Ectodermal cell (in vitro differentiated cells): Measurements from ENCODE around the gene DPY19L3. TPM values are rescaled to one million over a fixed set of nuclear protein-coding genes. Genes with fewer than 3 reads are reported as not detected.

Experiments
- H3K27ac ChIP-seq: 2 replicates; pipeline ENCODE4 v1.7.0; 2013; ENCODE audit warnings: mild to moderate bottlenecking, low read depth, low read length; ENCODE audit not compliant: insufficient read depth, poor library complexity, severe bottlenecking
- H3K27me3 ChIP-seq: 2 replicates; pipeline ENCODE4 v1.7.0; 2013; ENCODE audit warnings: mild to moderate bottlenecking, low read length; ENCODE audit not compliant: insufficient read depth, control insufficient read depth, poor library complexity, severe bottlenecking
- H3K36me3 ChIP-seq: one replicate; pipeline ENCODE4 v1.7.0; 2013; ENCODE audit warnings: low read length; ENCODE audit not compliant: control insufficient read depth, insufficient read depth
- H3K4me1 ChIP-seq: one replicate; pipeline ENCODE4 v1.7.0; 2013; ENCODE audit warnings: low read length; ENCODE audit not compliant: control insufficient read depth, insufficient read depth
- H3K4me3 ChIP-seq: 2 replicates; pipeline ENCODE4 v1.7.0; 2013; ENCODE audit warnings: low read depth, low read length, control low read depth; ENCODE audit not compliant: insufficient read depth
- H3K9me3 ChIP-seq: 2 replicates; pipeline ENCODE4 v1.7.0; 2013; ENCODE audit warnings: mild to moderate bottlenecking, low read length, moderate library complexity; ENCODE audit not compliant: control insufficient read depth
- WGBS, 2 experiments: methylation state at CpG; one replicate each; pipeline ENCODE4 v1.1.7; 2013; ENCODE audit warnings: missing lambda C conversion rate in 2 of 2; 5-methylcytosine and 5-hydroxymethylcytosine counted together
- polyA plus RNA-seq, 4 experiments: library from polyadenylated mRNA; stranded (reverse); fragments of 50-300 nt; gene quantifications; one replicate each; pipeline ENCODE4 v1.2.3, GENCODE V29; 2013

Gene DPY19L3, protein sequence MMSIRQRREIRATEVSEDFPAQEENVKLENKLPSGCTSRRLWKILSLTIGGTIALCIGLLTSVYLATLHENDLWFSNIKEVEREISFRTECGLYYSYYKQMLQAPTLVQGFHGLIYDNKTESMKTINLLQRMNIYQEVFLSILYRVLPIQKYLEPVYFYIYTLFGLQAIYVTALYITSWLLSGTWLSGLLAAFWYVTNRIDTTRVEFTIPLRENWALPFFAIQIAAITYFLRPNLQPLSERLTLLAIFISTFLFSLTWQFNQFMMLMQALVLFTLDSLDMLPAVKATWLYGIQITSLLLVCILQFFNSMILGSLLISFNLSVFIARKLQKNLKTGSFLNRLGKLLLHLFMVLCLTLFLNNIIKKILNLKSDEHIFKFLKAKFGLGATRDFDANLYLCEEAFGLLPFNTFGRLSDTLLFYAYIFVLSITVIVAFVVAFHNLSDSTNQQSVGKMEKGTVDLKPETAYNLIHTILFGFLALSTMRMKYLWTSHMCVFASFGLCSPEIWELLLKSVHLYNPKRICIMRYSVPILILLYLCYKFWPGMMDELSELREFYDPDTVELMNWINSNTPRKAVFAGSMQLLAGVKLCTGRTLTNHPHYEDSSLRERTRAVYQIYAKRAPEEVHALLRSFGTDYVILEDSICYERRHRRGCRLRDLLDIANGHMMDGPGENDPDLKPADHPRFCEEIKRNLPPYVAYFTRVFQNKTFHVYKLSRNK
- 56.3 TPM for polyA plus RNA-seq (2013, experiment 1 of 4)
- polyA plus RNA-seq (2013, experiment 2 of 4): 73.9 TPM
- polyA plus RNA-seq (2013, experiment 3 of 4): 54.7 TPM
- polyA plus RNA-seq (2013, experiment 4 of 4): 67.2 TPM

DNA sequence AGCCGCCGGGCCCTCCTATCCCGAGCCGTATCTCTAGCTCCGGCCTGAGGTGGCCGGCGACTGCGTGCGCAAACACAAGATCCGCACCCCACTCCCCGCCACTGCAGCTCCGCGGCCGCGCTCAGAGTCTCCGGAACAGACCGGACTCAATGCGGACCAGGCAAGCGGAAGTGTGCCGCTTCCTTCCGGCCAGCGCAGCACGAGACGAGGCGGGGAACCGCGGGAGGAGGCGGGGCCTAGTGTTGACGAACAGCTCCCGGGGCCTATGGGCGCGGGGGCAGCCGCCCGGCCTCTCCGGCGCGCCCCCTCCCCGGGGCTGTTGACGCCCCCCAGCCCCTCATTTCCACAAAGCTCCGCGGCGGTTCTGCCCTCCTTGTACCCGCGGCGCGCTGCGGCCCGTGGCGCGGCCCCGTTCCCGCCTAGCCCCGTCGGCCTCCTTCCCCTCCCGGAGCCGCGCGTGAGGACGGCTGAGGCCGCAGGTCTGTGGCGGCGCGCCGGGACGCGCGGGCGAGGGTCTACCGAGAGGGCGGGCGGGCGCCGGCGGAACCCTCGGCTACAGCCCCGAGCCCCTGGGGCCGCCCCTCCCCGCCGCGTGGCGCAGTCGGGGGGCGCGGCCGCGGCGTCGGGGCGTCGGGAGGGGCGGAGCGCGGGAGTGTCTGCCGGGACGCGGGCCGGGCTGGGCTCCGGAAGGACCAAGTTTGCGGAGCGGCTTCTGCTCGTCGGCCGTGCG is at the start of gene DPY19L3:
DPY19L3 (plus strand) TSS at position 340 of the 730 bp plus-strand sequence. CDS start 2,484 bp downstream, outside the sequence.
- Histone ChIP-seq H3K27ac (peak within 1 kb of the TSS; percentile 98), H3K4me1 (peaks cover 9% of the 10 kb centered on the region), H3K4me3 (peak within 1 kb of the TSS; percentile 84), H3K36me3 (peaks cover 19% of the 10 kb centered on the region), H3K9me3 (no peaks in the 10 kb centered on the region), H3K27me3 (no peaks in the 10 kb centered on the region)
- 0% methylated on average over 104 of the region's 104 CpGs for WGBS, 2 experiments

DNA sequence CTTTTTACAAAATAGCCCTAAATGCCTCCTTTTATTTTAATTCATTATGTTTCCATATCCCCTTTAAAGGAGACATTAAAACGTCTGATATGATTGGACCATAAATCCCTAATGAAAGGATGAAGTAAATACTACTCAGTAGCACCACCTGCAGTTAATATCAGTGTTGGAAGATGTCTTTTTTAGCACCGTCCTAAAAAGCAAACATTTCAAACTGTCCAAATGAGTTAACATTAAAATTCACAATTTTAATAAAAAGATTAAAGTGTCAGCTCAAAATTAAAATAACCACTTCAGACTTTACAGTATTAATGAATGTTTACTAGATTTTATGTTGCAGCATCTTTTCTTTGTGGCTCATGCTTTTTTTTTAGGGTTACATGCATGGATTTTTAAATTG is 47.9 kb upstream of the DPY19L3 start:
- Histone ChIP-seq H3K27me3 (no peaks in the 10 kb centered on the region), H3K36me3 (peaks cover 57% of the 10 kb centered on the region), H3K9me3 (no peaks in the 10 kb centered on the region), H3K27ac (no peak overlapping the region), H3K4me3 (no peak overlapping the region), H3K4me1 (no peaks in the 10 kb centered on the region)
- WGBS, 2 experiments: 30% methylated on average over 2 of the region's 2 CpGs; no CpG with 5 or more reads in 1 of the 2 experiments

DNA sequence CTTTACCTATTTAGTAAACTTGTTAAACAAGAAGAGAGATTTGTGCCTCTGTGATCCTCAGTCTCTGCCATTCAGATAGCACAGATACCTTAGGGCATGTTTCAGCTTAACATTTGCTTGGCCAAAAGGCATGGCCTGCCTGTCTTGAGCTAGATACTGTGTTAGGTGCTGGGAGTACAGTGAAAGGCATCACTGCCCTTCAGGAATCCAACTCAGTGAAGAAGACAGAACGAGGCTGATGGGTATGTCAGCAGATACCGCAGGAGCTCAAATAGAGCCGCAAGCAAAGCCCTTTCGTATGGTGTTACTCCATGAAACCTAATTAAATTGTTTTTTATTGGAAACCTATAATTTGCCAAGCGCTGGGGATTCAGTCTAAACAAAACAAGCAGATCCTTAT is 47.2 kb upstream of the DPY19L3 start:
- Histone ChIP-seq H3K4me3 (no peak overlapping the region), H3K36me3 (peaks cover 51% of the 10 kb centered on the region), H3K4me1 (no peaks in the 10 kb centered on the region), H3K9me3 (no peaks in the 10 kb centered on the region), H3K27ac (no peak overlapping the region), H3K27me3 (no peaks in the 10 kb centered on the region)
- WGBS, 2 experiments: 96 to 98% methylated on average over 5 of the region's 5 CpGs

DNA sequence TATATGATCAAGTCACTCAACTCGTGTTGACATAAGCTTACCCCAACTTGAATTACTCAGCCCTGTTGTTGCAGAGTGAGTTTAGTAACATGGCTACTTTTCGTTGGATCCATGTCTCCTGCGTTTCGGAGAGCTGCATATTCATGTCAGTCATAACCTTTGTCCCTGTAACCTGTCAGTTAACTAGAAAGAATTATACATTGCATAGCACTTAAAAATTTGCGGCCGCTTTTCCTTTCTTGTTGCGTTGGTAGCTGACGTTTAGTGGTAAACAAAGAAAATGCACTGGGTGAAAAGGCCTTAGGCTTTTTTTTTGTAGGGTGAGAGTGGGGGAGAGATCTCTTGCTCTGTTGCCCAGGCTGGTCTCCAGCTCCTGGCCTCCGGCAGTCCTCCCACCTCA is 46.0 kb upstream of the DPY19L3 start:
- Histone ChIP-seq H3K36me3 (peaks cover 40% of the 10 kb centered on the region), H3K4me3 (no peak overlapping the region), H3K4me1 (no peaks in the 10 kb centered on the region), H3K27me3 (no peaks in the 10 kb centered on the region), H3K9me3 (no peaks in the 10 kb centered on the region), H3K27ac (no peak overlapping the region)
- 94% methylated on average over 8 to 9 of the region's 9 CpGs for WGBS, 2 experiments

DNA sequence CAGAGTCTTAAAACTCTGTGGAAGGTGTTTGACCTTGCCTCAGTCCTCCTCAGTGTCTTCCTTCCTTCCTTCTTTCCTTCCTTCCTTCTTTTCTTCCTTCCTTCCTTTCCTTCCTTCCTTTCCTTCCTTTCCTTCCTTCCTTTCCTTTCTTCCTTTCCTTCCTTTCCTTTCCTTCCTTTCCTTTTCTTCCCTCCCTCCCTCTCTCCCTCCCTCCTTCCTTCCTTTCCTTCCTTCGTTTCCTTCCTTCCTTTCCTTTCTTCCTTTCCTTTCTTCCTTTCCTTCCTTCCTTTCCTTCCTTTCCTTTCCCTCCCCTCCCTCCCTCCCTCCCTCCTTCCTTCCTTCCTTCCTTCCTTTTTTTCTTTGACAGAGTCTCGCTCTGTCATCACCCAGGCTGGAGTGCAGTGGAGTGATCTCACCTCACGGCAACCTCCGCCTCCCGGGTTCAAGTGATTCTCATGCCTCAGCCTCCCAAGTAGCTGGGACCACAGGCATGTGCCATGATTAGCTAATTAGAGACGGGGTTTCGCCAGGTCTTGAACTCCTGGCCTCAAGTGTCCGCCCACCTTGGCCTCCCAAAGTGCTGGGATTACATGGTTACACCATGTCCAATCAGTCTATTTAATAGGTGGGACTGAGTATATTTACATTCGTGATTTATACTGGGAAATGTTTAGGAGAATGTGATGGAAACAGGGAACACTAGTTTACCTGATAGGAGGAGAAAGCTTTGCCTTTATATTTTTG is 43.8 kb upstream of the DPY19L3 start:
- no peaks in the 10 kb centered on the region for H3K27me3 ChIP-seq
- H3K36me3 ChIP-seq: peaks cover 30% of the 10 kb centered on the region
- no peaks in the 10 kb centered on the region for H3K4me1 ChIP-seq
- H3K9me3 ChIP-seq: no peaks in the 10 kb centered on the region
- H3K4me3 ChIP-seq: no peak overlapping the region
- no peak overlapping the region for H3K27ac ChIP-seq
- WGBS, 2 experiments: 90 to 95% methylated on average over 9 of the region's 9 CpGs

DNA sequence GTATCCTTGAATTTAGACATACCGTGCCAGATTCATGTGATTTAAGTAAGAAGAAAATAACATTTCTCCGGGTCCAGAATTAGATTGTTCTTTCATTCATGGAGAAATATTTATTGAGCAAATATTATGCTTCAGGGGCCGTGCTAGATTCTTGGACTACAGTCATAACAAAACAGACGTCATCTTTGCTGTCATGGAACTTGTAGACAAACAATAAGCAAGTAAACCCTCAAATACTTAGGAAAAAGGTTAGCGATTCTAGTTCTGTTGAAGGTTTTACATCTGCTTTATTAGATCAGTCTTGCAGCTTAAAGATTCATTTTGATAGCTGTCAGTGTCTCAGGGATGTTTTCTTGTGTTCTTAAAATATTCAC is 43.3 kb upstream of the DPY19L3 start:
- 92 to 95% methylated on average over 5 of the region's 5 CpGs for WGBS, 2 experiments
- no peak overlapping the region for H3K27ac ChIP-seq
- no peaks in the 10 kb centered on the region for H3K4me1 ChIP-seq
- H3K9me3 ChIP-seq: no peaks in the 10 kb centered on the region
- no peaks in the 10 kb centered on the region for H3K27me3 ChIP-seq
- H3K4me3 ChIP-seq: no peak overlapping the region
- peaks cover 25% of the 10 kb centered on the region for H3K36me3 ChIP-seq

DNA sequence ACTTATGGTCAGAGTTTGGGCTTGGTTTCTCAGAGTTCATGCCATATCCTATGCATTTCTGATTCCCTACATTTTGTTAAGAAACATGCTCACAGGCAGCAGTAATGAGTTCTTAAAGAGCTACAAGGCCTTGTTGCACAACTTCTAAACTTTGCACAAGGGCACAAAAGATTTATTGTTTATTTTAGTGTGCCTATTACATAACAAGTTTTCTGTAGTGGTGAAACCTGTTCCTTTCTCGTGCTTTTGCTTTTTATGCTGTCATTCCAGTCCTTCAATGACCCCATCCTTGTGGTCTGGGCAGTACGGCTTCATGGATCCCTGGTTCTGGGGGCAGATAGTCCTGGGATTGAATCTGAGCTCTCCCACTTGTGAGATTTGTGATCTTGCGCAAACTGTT is 42.4 kb upstream of the DPY19L3 start:
- Histone ChIP-seq H3K4me1 (no peaks in the 10 kb centered on the region), H3K36me3 (peaks cover 18% of the 10 kb centered on the region), H3K9me3 (no peaks in the 10 kb centered on the region), H3K27me3 (no peaks in the 10 kb centered on the region), H3K4me3 (no peak overlapping the region), H3K27ac (no peak overlapping the region)
- 98 to 99% methylated on average over 3 of the region's 3 CpGs for WGBS, 2 experiments

DNA sequence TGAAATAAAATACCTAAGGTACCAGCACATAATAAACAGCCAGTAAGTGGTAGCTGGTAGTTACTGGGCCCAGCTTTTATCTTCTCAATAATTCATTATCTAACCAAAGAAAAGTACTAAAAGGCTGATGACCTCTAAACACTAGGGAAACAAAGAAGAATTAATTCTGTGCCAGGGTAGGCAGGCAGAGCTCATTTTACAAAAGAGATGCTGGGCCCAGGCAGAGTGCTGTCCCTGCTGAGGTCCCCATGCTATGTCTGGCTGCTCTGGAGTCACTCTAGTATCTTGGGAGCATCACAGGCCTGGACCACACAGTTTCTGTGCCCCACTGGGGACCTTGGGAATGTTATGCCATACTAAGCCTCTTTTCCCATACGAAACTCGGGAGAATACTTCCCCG is 41.9 kb upstream of the DPY19L3 start:
- Histone ChIP-seq H3K27me3 (no peaks in the 10 kb centered on the region), H3K27ac (no peak overlapping the region), H3K4me3 (no peak overlapping the region), H3K36me3 (peaks cover 15% of the 10 kb centered on the region), H3K4me1 (no peaks in the 10 kb centered on the region), H3K9me3 (no peaks in the 10 kb centered on the region)
- WGBS, 2 experiments: 98 to 99% methylated on average over 3 of the region's 3 CpGs

DNA sequence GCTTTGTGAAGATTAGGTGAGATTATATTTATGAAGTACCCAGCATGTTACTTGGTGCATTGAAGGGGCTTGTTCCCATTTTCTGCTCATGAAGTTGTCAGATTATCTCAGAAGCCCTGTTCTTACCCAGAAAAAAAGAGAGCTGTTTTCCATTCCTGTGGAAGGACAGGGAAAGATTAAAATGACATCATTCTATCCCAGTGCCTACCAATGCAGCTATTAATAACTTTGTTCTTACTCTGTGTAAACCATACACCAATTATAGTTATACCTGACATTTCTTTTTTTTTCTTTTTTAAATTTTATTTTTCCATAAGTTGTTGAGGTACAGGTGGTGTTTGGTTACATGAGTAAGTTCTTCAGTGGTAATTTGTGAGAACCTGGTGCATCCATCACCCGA is 41.5 kb upstream of the DPY19L3 start:
- Histone ChIP-seq H3K4me1 (no peaks in the 10 kb centered on the region), H3K27ac (no peak overlapping the region), H3K9me3 (no peaks in the 10 kb centered on the region), H3K4me3 (no peak overlapping the region), H3K27me3 (no peaks in the 10 kb centered on the region), H3K36me3 (peaks cover 15% of the 10 kb centered on the region)
- WGBS, 2 experiments: 87 to 94% methylated on average over 1 of the region's 1 CpG
